H1 (cell line): ENCODE data around the gene UNC13D.
"Not testable (repeated sequence)": the region's sequence is repeated elsewhere in the genome, so short reads cannot be mapped to it uniquely, and the experiment has no call there.

Source experiments
- CEBPB ChIP-seq: IDR thresholded peaks from 2 replicates; pipeline ENCODE4 v1.6.1; 2012; ENCODE audit warnings: low read depth, low read length
- CTCF ChIP-seq, 3 experiments: IDR thresholded peaks; 1 replicate in 2 of 3; 2 replicates in 1 of 3; pipeline versions ENCODE4 v1.5.1 to v1.6.1; 2011; ENCODE audit warnings: low read length in 3 of 3, mild to moderate bottlenecking in 3 of 3, inconsistent platforms in 2 of 3, low read depth in 1 of 3, moderate library complexity in 1 of 3; ENCODE audit not compliant: insufficient read depth in 1 of 3; ENCODE audit errors: control extremely low read depth in 1 of 3
- EZH2 ChIP-seq: fragments of 200-600 bp; sonication (generic); IDR thresholded peaks from 2 replicates; pipeline ENCODE4 v1.7.1; 2012; ENCODE audit warnings: low read depth, mild to moderate bottlenecking, moderate library complexity, low read length, inconsistent platforms; ENCODE audit not compliant: severe bottlenecking
- GABPA ChIP-seq: IDR thresholded peaks from 2 replicates; pipeline ENCODE4 v1.6.1; 2011; ENCODE audit warnings: mild to moderate bottlenecking, low read length, moderate library complexity, borderline replicate concordance; ENCODE audit not compliant: insufficient read depth
- POLR2A ChIP-seq, 2 experiments: IDR thresholded peaks; 1 replicate in 1 of 2; 2 replicates in 1 of 2; pipeline ENCODE4 v1.6.1; 2011; ENCODE audit warnings: low read depth in 2 of 2, low read length in 2 of 2, mild to moderate bottlenecking in 2 of 2; ENCODE audit errors: control extremely low read depth in 1 of 2
- RBBP5 ChIP-seq: IDR thresholded peaks from 2 replicates; pipeline ENCODE4 v1.7.1; 2012; ENCODE audit warnings: low read depth, mild to moderate bottlenecking, inconsistent platforms, low read length, moderate library complexity, borderline replicate concordance
- SIN3A ChIP-seq, 2 experiments: IDR thresholded peaks in 1 of 2; conservative IDR thresholded peaks in 1 of 2; 2 replicates each; pipeline ENCODE4 v1.6.1; 2011 to 2012; ENCODE audit warnings: low read length in 2 of 2, improper control_type of control experiment in 1 of 2, low read depth in 1 of 2, mild to moderate bottlenecking in 1 of 2
- YY1 ChIP-seq: IDR thresholded peaks from 2 replicates; pipeline ENCODE4 v1.6.1; 2011; ENCODE audit warnings: low read depth, mild to moderate bottlenecking, low read length
- TF ChIP-seq, protein P1 (sequence below): IDR thresholded peaks from 2 replicates; pipeline ENCODE4 v1.6.1; 2011; ENCODE audit warnings: low read depth, mild to moderate bottlenecking, low read length; ENCODE audit not compliant: insufficient read depth
- TF ChIP-seq, protein P2 (sequence below): IDR thresholded peaks from 2 replicates; pipeline ENCODE4 v1.6.1; 2012; ENCODE audit warnings: inconsistent platforms

GRCh38 chr17:75778066-75778860 is 65.9 kb downstream of the UNC13D start:
- TF ChIP-seq GABPA; CEBPB; YY1; RBBP5; EZH2; CTCF (IDR thresholded peaks at IDR 0.05; ENCODE audit: control extremely low read depth in 1 of 3, insufficient read depth in 1 of 3, low read depth in 1 of 3, low read length in 3 of 3); SIN3A (conservative IDR thresholded peaks at IDR 0.05 in 1 of 2, IDR thresholded peaks at IDR 0.05 in 1 of 2; ENCODE audit: low read depth in 1 of 2, low read length in 2 of 2): not testable (repeated sequence)
- peak; percentile 2 to 32; a peak in 2 of 3 replicates for TF ChIP-seq POLR2A (IDR thresholded peaks at IDR 0.05; ENCODE audit: control extremely low read depth in 1 of 2, low read depth in 2 of 2, low read length in 2 of 2)
- TF ChIP-seq, protein P1, sequence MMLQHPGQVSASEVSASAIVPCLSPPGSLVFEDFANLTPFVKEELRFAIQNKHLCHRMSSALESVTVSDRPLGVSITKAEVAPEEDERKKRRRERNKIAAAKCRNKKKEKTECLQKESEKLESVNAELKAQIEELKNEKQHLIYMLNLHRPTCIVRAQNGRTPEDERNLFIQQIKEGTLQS: not testable (repeated sequence)
- TF ChIP-seq, protein P2, sequence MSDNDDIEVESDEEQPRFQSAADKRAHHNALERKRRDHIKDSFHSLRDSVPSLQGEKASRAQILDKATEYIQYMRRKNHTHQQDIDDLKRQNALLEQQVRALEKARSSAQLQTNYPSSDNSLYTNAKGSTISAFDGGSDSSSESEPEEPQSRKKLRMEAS: not testable (repeated sequence)
